Chondrocyte (in vitro differentiated cells): Measurements from ENCODE around the gene ACTR3. TPM values are rescaled to one million over a fixed set of nuclear protein-coding genes. Genes with fewer than 3 reads are reported as not detected.

Experiments
- DNase-seq: peaks from one replicate; pipeline ENCODE4 v3.0.0; 2021; ENCODE audit warnings: mixed read lengths, low spot score
- H3K27ac Mint-ChIP-seq: one replicate; pipeline ENCODE4 v1.8.0; 2021; ENCODE audit warnings: mild to moderate bottlenecking, moderate library complexity, mixed read lengths; ENCODE audit not compliant: unreplicated experiment
- H3K27me3 Mint-ChIP-seq: 2 replicates; pipeline ENCODE4 v1.8.0; 2021; ENCODE audit warnings: low read depth, mixed read lengths
- H3K36me3 Mint-ChIP-seq: 2 replicates; pipeline ENCODE4 v1.8.0; 2021; ENCODE audit warnings: low read depth, mixed read lengths
- H3K4me1 Mint-ChIP-seq: 2 replicates; pipeline ENCODE4 v1.8.0; 2021; ENCODE audit warnings: low read depth, mild to moderate bottlenecking, mixed read lengths
- H3K4me3 Mint-ChIP-seq: one replicate; pipeline ENCODE4 v1.8.0; 2021; ENCODE audit warnings: mild to moderate bottlenecking, moderate library complexity, mixed read lengths; ENCODE audit not compliant: unreplicated experiment
- H3K9me3 Mint-ChIP-seq: 2 replicates; pipeline ENCODE4 v1.8.0; 2021; ENCODE audit warnings: low read depth, mixed read lengths
- CTCF ChIP-seq: fragments of 200-600 bp; sonication (generic); IDR thresholded peaks from 2 replicates; pipeline ENCODE4 v1.5.0; 2021; ENCODE audit warnings: antibody characterized with exemption, mild to moderate bottlenecking, moderate library complexity
- total RNA-seq: library from RNA; stranded (reverse); gene quantifications from 3 replicates; pipeline ENCODE4 v1.2.1, GENCODE V29; 2021

Gene ACTR3
- total RNA-seq, 1 donor from 2014 or later: 434 TPM

GRCh38 chr2:113961000-113961399, 71.1 kb downstream of the ACTR3 start:
- Mint-ChIP-seq H3K9me3 (no peaks in the 10 kb centered on the region), H3K4me1 (peaks cover 22% of the 10 kb centered on the region), H3K4me3 (no peak overlapping the region), H3K27me3 (no peaks in the 10 kb centered on the region), H3K27ac (no peak overlapping the region), H3K36me3 (peaks cover 15% of the 10 kb centered on the region)
- no peak for TF ChIP-seq CTCF
- DNase-seq: no peak

GRCh38 chr2:113962692-113963480, 73.0 kb downstream of the ACTR3 start:
- no peaks in the 10 kb centered on the region for H3K9me3 Mint-ChIP-seq
- peaks cover 7% of the 10 kb centered on the region for H3K36me3 Mint-ChIP-seq
- no peaks in the 10 kb centered on the region for H3K27me3 Mint-ChIP-seq
- DNase-seq: no peak
- H3K4me1 Mint-ChIP-seq: peaks cover 22% of the 10 kb centered on the region
- H3K4me3 Mint-ChIP-seq: no peak overlapping the region
- TF ChIP-seq CTCF: no peak
- H3K27ac Mint-ChIP-seq: peak overlapping the region; percentile 15

GRCh38 chr2:113963965-113964364, 74.1 kb downstream of the ACTR3 start:
- TF ChIP-seq CTCF: peak; percentile 32
- Mint-ChIP-seq H3K9me3 (no peaks in the 10 kb centered on the region), H3K27me3 (no peaks in the 10 kb centered on the region), H3K36me3 (peaks cover 9% of the 10 kb centered on the region), H3K4me3 (no peak overlapping the region), H3K27ac (no peak overlapping the region), H3K4me1 (peaks cover 20% of the 10 kb centered on the region)
- DNase-seq: no peak

- Mint-ChIP-seq H3K4me3 (no peak overlapping the region), H3K27me3 (no peaks in the 10 kb centered on the region), H3K9me3 (no peaks in the 10 kb centered on the region), H3K27ac (no peak overlapping the region), H3K36me3 (peaks cover 9% of the 10 kb centered on the region), H3K4me1 (peaks cover 16% of the 10 kb centered on the region)
- no peak for TF ChIP-seq CTCF
- DNase-seq: no peak
Observed at GRCh38 chr2:113964436-113964835, 74.5 kb downstream of the ACTR3 start.

- H3K4me3 Mint-ChIP-seq: no peak overlapping the region
- no peak overlapping the region for H3K27ac Mint-ChIP-seq
- peaks cover 8% of the 10 kb centered on the region for H3K36me3 Mint-ChIP-seq
- TF ChIP-seq CTCF: no peak
- H3K27me3 Mint-ChIP-seq: no peaks in the 10 kb centered on the region
- no peak for DNase-seq
- peaks cover 14% of the 10 kb centered on the region for H3K4me1 Mint-ChIP-seq
- no peaks in the 10 kb centered on the region for H3K9me3 Mint-ChIP-seq
Observed at GRCh38 chr2:113965228-113965627, 75.3 kb downstream of the ACTR3 start.
